GM18519 (cell line): ENCODE data around the gene MID2.
"Not testable (repeated sequence)": the region's sequence is repeated elsewhere in the genome, so short reads cannot be mapped to it uniquely, and the experiment has no call there.

Experiments
- ATAC-seq: cut with Tn5 transposase; IDR thresholded peaks from one replicate; pipeline ENCODE4 v1.9.1; 2021; ENCODE audit warnings: mild to moderate bottlenecking, moderate library complexity; ENCODE audit not compliant: unreplicated experiment, low FRiP score

Gene MID2

GRCh38 chrX:107842715-107843400, 17.2 kb downstream of the MID2 start:
- no peak for ATAC-seq

DNA sequence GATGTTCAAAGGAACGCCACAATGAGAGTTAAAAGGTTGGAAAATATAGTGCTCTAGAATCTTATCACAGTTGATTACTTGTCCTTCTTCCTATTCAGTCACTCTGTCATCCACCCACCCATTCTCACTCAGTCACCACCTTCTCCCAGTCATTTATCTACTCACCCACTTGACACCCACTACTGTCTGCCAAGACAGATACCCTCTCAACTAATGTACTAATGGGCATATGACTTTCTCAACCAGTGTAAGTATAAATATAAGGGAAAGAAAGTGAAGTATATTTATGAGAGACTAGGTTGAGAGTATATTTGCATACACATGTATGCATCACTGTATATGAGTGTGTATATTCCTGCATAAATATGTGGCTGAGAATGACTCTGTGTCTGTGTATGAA, 20.0 kb downstream of the MID2 start:
- ATAC-seq, result no peak

- ATAC-seq, result no peak
These were observed 22.9 kb downstream of the MID2 start for GRCh38 chrX:107848591-107848990.

GRCh38 chrX:107849747-107850421, 24.2 kb downstream of the MID2 start:
- no peak for ATAC-seq

DNA sequence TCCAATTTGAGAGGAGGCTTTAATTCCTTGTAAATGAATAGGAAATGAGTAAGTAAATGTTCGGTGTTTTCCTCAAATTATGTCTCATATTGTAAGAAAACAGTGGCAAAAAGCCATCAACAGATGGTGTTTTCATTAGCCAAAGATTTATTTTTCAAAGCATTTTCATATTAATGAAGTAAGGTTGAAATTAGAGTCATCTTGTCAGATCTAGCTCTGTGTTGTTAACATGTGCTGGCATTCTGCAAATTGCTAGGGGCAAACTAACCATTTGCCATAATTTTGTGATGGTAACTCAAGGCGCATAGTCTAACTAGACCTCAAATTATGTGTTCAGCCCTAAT, 24.7 kb downstream of the MID2 start:
- no peak for ATAC-seq

DNA sequence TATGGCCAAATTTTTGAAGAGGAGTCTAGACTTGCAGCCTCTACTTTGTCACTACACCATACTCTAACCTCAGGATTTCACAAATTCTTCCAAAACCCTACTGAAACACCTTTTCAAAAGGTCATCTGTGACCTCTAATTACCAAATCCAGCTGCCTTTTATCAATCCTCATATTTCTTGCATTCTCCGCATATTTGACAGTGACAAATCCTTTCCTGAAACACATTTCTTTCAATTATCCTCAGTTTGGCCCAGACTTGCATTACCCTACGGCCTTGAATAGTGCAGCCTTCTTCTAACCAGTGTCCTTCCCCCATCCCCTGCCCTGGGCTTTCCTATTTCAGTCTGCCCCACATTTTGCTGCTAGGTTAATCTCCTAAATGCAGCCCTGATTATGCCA, 25.5 kb downstream of the MID2 start:
- no peak for ATAC-seq

- not testable (repeated sequence) for ATAC-seq
These were observed 26.0 kb downstream of the MID2 start for GRCh38 chrX:107851665-107852064.

DNA sequence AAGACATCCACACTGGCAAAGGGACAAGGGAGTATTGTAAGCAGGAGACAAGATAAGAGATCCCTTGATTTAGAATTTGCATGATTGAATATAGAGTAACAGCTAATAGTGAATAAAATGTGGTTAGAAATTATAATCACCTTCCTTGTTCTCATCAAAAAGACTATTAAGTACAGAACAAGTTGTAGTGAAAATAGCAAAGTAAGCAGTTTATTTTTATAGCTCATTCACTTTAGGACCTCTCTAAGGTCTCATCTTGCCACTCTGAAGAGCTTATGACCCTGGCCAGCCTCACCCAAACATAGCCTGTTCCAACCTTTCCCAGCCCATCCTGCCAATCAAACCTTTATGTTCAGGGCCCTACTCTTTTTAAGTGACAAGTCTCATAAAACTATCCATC, 30.6 kb downstream of the MID2 start:
- ATAC-seq, result no peak

DNA sequence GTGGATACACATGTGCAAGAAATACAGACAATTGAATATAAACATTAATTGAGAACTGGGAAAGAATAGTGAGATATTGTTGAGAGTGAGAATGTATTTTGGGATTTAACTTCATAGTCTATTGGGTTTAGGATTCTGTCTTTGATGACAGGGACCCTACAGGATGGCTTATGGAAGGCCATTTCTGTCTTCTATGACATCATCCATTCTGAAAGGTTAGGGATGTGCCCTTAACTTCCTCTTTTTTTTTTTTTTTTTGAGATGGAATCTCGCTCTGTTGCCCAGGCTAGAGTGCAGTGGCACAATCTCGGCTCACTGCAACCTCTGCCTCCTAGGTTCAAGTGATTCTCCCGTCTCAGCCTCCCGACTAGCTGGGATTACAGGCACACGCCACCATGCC, 31.4 kb downstream of the MID2 start:
- not testable (repeated sequence) for ATAC-seq

DNA sequence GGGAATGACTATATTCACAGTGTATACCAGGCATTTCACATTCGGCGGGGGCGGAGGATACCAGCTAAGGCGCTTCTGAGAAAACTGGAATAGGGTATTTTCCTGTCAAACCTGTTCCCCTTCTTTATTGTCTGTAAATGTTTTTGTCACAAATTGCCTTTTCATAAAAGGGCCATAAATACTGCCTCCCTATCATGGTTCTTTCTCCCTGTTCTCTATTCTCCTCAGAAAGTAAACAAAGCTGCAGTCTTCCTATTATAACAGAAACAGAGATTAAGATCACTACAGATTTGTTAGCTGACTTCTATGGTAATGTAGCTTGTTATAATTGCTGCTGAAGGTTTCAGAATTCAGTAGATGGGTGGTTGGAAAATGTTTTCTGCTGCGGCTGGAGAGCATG, 32.2 kb downstream of the MID2 start:
- no peak for ATAC-seq

DNA sequence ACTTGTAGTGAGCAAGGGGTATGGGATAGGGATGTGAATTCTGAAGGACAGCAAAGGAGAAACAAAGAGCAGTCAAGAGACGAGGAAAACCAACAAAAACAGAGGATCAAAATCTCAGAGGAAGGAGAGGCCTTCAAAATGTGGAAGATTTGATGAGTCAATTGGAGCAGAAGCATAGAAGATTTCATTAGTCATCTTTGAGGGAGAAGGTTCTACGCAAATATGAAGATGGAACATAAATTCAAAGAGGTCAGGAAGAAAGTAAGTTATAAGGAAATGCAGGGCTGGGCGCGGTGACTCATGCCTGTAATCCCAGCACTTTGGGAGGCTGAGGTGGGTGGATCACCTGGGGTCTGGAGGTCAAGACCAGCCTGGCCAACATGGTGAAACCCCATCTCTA, 35.4 kb downstream of the MID2 start:
- no peak for ATAC-seq

DNA sequence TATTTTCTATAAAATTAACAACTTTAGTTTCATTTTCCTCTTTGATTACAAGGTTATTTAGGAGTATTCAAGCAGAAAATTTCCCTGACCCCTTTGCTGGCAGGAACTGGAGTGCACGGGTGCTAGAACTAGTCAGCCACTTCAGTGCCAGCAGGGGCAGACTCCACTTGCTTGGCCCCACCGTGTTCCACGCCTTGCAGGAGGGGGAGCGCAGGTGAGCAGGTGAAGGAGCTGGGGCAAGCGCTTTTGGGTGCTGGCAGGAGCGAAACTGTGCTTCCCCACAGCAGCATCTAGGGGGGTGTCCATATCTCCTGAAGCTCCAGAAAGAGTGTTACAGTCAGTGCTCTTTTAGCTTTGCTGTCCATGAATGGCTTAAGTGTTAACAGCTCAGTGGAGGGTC, 45.5 kb downstream of the MID2 start:
- ATAC-seq, result no peak

DNA sequence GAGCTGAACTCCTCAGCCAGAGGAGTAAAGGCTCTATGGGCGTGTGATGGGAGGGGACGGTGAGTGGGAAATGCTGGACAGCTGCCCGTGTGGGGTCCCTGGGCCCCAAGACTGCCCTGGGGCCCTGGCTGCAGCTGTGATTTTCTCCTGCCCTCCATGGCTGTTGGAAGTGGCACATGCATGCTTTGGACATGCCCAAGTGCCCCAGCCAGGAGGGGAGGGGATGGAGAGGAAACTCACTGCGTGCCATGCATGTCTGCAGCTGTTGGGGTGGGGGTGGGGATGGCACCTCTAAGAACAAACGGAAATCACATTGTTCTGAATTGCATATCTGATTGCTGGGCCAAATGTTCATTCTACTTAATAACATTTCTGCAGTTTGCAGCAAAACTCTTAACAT, 52.4 kb downstream of the MID2 start:
- no peak for ATAC-seq

GRCh38 chrX:107880054-107880610, 54.5 kb downstream of the MID2 start:
- no peak for ATAC-seq

- no peak for ATAC-seq
These were observed 68.4 kb downstream of the MID2 start for GRCh38 chrX:107894038-107894437.

- ATAC-seq, result no peak
These were observed 77.1 kb downstream of the MID2 start for GRCh38 chrX:107902721-107903120.

DNA sequence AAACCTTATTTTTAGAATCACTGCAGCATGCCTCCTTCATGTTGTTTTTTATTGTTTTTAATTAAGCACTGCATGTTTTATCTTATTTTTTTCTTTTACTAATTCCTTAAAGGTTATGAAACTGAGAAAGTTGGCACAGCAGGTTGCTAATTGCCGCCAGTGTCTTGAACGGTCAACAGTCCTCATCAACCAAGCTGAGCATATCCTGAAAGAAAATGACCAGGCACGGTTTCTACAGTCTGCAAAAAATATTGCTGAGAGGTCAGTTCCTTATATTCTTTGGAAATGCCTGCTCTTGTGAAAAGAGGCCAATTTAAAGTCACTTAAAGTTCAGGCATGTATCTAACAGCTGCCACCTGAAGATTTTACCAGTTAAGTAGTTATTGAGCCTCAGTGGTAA, 79.7 kb downstream of the MID2 start:
- no peak for ATAC-seq

DNA sequence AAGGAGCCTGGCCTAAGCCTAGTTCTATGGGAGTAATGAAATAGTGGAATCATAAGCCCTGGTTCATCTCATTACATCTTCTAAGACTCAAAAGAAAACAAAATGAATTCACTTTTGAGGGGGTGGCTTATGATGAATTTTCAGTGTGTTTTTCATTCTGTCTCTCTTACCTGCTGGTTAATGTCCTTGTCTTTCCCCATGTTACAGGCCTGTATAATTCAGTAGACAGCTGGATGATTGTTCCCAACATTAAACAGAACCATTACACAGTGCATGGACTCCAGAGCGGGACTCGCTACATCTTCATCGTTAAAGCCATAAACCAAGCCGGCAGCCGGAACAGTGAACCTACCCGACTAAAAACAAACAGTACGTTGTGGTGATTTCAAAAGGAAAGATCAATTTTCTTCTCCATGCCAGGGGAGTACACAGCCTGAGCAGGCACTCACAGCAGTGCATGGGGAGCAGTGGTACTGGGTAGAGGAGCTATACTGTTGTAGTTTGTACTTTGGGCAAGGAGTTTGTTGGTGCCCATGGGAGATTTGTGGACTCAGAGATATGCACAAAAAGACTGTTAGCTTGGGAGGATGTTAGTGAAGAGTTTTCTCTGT, 98.6 kb downstream of the MID2 start:
- no peak for ATAC-seq

DNA sequence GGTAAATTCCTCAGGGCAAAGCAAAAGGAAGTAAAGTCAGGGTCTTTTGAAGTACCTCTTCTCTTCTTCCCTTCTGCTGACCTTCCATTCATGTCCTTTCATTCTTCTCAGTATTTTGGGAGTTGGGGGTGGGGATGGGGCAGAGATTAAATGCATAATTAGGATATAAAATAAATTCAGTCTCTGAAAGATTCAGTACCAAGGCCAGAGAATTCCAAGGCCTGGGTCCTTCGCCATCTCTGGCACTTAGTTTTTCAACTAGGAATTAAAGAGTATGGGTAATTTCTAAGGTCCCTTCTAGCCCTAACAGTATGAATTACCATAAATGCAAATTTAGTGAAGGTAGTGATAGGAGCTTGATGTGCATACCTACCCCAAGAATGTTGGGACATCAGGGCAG, 108.6 kb downstream of the MID2 start:
- no peak for ATAC-seq

GRCh38 chrX:107935200-107935599, 109.5 kb downstream of the MID2 start:
- ATAC-seq, result no peak

DNA sequence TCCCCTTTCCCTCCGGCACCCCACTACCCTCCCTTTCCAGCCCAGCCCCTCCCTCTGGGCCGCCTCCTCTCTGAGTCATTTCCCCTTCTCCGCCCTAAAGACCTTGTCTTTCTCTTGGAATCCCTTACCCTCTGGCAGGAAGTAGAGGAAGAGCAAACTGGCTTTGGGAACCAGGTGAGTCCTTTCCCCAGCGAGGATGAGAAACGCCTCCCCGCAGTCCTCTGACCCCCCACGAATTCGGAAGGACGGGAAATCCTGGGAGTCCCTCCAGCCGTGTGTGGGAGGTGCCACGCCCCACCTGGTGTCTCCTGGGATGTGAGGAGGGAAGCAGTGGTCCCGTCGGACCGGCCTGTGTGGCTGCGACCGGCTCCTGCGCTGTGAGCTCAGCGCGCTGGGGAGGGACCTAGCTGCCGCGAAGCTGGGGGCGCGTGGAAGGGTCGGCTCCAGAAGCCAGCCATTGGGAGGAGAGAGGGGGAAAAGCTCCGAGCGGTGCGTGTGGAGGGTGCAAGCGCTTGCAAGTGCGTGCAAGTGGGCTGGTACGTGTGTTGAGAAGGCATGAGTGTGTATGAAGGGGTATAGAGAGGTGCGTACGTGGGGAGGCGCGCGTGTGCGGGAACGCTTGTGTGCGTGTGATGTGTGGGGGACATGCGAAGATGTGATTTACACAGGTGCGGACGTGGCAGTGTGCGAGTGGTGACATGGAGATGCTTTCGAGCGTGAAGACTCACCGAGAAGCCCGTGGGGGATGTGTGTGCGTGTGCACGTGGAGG, 110.2 kb downstream of the MID2 start:
- ATAC-seq, result no peak
